ENCODE data around the gene UBE2E3.

Gene UBE2E3

GRCh38 chr2:180980106-180980942 is at the start of gene UBE2E3:
TSS of gene UBE2E3 (plus strand) at chr2:180980605. CDS start at chr2:180982043, 1,438 bp downstream.
- peak; percentile 84 for DNase-seq

- no peak for DNase-seq
Measured at GRCh38 chr2:180931841-180932240, 48.6 kb upstream of the UBE2E3 start.

- DNase-seq, result no peak
Measured at GRCh38 chr2:180933332-180933731, 47.1 kb upstream of the UBE2E3 start.

- DNase-seq, result no peak
Measured at GRCh38 chr2:180934911-180935310, 45.5 kb upstream of the UBE2E3 start.

- peak; percentile 54 for DNase-seq
Measured at GRCh38 chr2:180937480-180937879, 42.9 kb upstream of the UBE2E3 start.

- no peak for DNase-seq
Measured at GRCh38 chr2:180938451-180938850, 42.0 kb upstream of the UBE2E3 start.

- no peak for DNase-seq
Measured at GRCh38 chr2:180943275-180943674, 37.1 kb upstream of the UBE2E3 start.

- DNase-seq, result no peak
Measured at GRCh38 chr2:180944372-180944771, 36.0 kb upstream of the UBE2E3 start.

GRCh38 chr2:180947208-180947689 is 33.2 kb upstream of the UBE2E3 start:
- DNase-seq, result no peak

- no peak for DNase-seq
Measured at GRCh38 chr2:180949896-180950295, 30.5 kb upstream of the UBE2E3 start.

- DNase-seq, result no peak
Measured at GRCh38 chr2:180952082-180952481, 28.3 kb upstream of the UBE2E3 start.

- no peak for DNase-seq
Measured at GRCh38 chr2:180952731-180953336, 27.6 kb upstream of the UBE2E3 start.

- no peak for DNase-seq
Measured at GRCh38 chr2:180953550-180953949, 26.9 kb upstream of the UBE2E3 start.

GRCh38 chr2:180955101-180955500 is 25.3 kb upstream of the UBE2E3 start:
- DNase-seq, result no peak

- DNase-seq, result no peak
Measured at GRCh38 chr2:180959787-180960186, 20.6 kb upstream of the UBE2E3 start.

GRCh38 chr2:180960982-180961381 is 19.4 kb upstream of the UBE2E3 start:
- DNase-seq, result no peak

GRCh38 chr2:180962727-180963314 is 17.6 kb upstream of the UBE2E3 start:
- no peak for DNase-seq

- DNase-seq, result no peak
Measured at GRCh38 chr2:180966378-180966777, 14.0 kb upstream of the UBE2E3 start.

GRCh38 chr2:180969124-180969523 is 11.3 kb upstream of the UBE2E3 start:
- DNase-seq, result no peak

GRCh38 chr2:180970016-180970415 is 10.4 kb upstream of the UBE2E3 start:
- DNase-seq, result no peak

GRCh38 chr2:180971811-180972210 is 8.6 kb upstream of the UBE2E3 start:
- no peak for DNase-seq

GRCh38 chr2:180975585-180975984 is 4.8 kb upstream of the UBE2E3 start:
- no peak for DNase-seq

- no peak for DNase-seq
Measured at GRCh38 chr2:180978903-180979748, 1.3 kb upstream of the UBE2E3 start.
